ENCODE data around the gene RPS24.
"Not testable (repeated sequence)": the region's sequence is repeated elsewhere in the genome, so short reads cannot be mapped to it uniquely, and the experiment has no call there.

The RPS24 gene

DNA sequence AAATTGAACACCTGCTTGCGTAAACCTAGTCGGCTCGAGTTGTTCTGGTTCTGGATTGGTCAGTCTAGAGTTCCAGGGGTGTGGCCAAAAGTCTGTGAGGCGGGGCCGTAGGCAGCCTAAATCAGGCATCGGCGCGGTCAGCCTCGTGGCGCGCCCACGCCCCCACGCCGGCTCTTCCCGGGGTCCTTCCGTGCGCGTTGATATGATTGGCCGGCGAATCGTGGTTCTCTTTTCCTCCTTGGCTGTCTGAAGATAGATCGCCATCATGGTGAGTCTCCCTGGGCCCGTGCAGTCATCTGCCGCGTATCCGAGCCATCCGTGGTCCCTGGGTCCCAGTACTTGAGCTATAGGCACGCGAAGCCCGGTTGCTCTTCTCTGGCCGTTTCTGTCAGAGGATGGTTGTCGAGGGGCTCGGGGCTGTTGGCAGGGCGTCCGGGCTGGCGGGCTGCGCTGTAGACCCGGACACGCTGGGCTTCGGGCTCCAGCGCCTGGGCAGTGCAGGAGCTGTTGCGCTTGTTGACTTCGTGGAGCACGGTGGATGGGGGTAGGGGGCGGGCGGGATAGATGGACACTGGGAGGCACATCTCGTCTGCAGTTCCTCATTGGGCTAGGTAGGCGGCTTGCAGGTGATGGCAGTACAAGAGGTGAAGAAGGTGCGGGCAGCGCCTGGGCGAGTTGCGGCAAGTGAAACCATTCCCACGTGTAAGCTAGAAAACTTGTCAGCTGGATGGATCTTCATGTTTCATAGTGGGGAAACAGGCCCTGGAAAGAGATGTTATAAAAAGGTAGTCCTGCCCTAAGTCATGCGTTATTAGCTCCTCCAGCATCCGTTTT, at the start of gene RPS24:
TSS of gene RPS24 (plus strand) at position 227 of the 834 bp plus-strand sequence. CDS start at position 266, 39 bp downstream.
- DNase-seq (ENCODE audit: low spot score), result peak; percentile 97

GRCh38 chr10:77984986-77985385, 48.7 kb upstream of the RPS24 start:
- DNase-seq (ENCODE audit: low spot score), result no peak

DNA sequence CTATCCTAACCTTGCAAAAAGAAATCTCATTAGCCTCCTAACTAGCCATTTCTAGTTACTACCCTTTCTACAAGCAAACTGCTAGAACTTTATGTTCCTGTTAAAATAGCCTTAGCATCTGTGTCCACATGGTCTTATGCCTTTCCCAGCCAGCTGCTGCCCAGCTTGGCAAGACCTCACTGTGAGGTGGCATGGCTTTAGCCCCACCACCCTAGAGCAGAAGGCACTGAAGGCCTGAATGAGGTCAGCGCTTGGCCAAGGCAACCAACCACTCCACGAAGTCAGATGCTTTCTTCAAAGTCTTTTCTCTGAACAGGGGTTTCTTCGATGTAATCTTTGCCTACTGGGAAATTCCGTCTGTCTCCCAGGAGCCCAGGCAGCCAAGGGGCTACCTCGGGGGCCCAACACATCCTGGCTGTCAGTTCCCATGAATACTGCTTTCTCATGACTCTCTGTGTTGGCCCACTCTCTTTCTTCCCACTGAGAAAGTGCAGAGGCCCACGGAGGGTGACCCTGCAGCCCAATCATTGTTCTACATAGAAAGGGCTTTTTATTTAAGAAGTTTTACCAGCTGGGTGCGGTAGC, 45.9 kb upstream of the RPS24 start:
- DNase-seq (ENCODE audit: low spot score), result no peak

- no peak for DNase-seq (ENCODE audit: low spot score)
These were observed 44.5 kb upstream of the RPS24 start for GRCh38 chr10:77989081-77989724.

- DNase-seq (ENCODE audit: low spot score), result no peak
These were observed 40.0 kb upstream of the RPS24 start for GRCh38 chr10:77993620-77994019.

DNA sequence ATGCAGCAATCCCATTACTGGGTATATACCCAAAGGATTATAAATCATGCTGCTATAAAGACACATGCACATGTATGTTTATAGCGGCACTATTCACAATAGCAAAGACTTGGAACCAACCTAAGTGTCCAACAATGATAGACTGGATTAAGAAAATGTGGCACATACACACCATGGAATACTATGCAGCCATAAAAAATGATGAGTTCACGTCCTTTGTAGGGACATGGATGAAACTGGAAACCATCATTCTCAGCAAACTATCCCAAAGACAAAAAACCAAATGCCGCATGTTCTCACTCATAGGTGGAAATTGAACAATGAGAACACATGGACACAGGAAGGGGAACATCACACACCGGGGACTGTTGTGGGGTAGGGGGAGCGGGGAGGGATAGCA, 34.9 kb upstream of the RPS24 start:
- DNase-seq (ENCODE audit: low spot score), result not testable (repeated sequence)

DNA sequence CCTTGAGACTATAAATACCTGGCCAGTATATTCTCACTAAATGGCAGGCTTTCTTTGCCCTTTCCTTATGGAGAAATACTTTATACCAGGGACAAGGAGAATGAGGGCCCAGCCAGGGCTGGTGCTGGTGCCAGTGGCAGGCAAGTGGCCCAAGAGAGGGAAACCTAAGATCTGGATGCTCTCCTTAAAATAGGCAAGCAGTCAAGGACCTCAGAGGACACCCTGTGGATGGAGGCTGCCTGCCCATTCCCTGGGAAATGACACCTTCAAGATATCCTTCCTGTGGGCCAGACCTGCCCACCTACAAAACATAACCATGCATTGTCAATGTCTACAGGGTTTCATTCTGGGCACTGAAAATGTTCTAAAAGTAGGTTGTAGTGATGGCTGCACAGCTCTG, 33.5 kb upstream of the RPS24 start:
- no peak for DNase-seq (ENCODE audit: low spot score)

DNA sequence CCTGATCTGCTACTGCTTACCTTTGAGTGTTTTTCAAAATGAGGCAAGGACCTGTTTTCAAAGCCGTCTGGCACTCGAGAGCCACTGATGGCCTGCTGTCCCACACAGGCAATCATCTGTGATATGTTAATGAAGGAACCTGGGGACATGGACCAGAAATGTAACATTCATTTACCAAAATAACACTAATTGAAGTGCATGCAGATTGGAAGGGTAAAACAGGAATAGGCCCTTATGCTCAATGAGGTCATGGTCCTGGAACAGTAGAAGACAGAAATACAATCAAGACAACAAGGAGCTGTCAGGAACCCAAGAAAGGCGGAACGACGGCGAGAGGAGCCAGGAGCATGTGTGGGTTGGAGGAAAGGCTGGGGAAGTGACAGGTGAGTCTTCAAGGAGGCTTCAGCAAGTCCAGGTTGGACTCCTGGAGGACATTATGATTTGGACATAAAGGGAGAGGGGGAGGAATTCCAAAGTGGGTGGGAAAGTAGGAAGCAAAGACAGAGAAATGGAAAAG, 32.6 kb upstream of the RPS24 start:
- DNase-seq (ENCODE audit: low spot score), result no peak

DNA sequence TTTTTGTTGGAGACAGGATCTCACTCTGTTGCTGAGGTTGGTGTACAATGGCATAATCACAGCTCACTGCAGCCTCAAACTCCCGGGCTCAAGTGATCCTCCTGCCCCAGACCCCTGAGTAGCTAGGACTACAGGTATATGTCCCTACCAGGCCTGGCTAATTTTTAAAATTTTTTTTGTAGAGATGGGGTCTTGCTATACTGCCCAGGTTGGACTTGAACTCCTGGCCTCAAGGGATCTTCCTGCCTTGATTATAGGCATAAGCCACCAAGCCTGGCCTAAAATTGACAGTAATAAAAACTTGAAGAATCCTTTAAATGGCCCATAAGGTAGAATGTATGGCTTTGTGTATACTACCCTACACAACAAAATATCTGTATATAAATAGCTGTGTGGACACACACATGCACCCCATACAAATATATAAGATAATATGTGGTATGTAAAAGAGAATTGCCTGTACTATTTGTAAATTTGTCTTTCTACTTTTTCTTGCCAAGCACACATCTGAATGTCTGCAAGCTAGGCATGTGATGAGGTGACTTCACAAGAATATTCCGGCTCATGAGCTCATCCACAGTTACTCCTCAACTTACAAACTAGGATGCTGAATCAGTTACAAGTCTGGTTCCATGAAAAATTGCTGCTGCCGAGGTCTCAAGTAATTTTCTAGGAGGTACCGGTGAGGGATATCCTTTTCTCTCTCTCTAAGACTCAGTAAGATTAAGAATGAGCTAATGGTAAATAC, 30.9 kb upstream of the RPS24 start:
- DNase-seq (ENCODE audit: low spot score), result no peak

GRCh38 chr10:78004215-78005026, 29.2 kb upstream of the RPS24 start:
- no peak for DNase-seq (ENCODE audit: low spot score)

DNA sequence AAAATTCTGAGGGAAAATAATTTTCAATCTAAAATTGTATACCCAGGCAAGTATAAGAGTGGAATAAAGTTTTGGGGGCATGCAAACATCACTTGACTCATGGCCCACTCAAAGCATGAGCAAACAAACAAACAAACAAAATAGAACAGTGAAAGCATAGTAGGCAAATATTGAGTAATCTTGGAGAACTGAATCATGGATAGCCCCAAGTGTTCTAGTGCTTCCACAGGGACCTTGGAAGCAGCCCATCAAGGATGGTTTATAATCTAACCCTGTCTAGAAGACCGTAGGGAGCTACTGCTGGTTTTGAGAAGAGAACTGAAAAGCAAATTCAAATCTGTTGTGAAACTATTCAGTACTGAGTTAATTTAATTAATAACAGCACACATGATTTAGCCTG, 26.5 kb upstream of the RPS24 start:
- DNase-seq (ENCODE audit: low spot score), result no peak

DNA sequence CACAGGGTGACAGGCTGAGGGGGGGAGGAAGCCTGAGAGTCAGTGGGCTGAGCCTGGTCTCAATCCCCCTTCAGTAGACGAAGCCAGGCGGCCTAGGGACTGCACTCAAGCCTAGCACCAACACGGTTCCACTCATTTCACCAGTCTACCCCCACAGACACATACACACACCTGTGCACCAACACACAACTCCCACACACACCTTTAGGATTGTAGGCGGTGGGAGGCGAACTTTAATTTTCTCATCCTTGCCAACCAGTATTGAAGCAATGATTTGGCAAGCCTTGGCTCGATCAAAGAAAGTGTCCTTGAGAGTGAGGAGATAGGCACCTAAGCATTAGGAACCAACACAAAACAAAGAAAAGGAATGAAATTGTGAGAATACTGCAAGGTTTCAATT, 24.0 kb upstream of the RPS24 start:
- DNase-seq (ENCODE audit: low spot score), result no peak

DNA sequence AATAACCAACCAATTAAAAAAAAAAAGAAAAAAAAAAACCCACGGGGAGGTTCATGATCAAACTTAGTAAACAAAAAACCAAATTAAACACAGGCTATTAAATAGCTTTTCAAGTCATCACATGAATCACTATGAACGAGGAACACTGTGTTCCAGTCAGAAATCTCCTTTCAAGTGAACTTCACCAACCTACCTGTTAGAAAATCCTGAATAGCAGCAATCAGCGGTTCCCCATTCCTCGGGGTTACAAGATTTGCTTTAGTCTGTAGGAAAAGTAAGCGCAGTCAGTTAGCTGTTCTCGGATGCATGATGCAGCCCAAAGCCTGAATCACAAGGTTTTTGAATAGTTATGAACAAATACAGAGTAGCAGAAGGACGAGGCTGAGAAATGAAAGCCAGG, 23.4 kb upstream of the RPS24 start:
- DNase-seq (ENCODE audit: low spot score), result no peak

DNA sequence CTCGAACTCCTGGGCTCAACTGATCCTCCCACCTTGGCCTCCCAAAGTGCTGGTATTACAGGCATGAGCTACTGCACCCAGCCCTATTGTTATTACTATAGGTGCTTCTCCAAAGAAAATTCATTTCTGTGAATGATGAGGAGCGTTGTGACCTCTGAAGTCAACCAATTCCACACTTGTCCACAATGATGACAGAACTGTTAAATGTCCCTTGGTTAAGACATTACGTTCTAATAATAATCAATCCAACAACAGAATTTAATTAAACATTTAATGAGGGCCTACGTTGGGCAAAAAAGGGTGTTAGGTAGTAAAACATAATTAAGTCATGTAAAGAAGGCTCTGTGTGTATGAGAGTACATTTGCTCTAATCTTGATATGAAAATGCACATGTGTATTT, 22.6 kb upstream of the RPS24 start:
- no peak for DNase-seq (ENCODE audit: low spot score)

GRCh38 chr10:78013564-78013963, 20.1 kb upstream of the RPS24 start:
- DNase-seq (ENCODE audit: low spot score), result no peak

GRCh38 chr10:78015546-78015945, 18.1 kb upstream of the RPS24 start:
- no peak for DNase-seq (ENCODE audit: low spot score)

DNA sequence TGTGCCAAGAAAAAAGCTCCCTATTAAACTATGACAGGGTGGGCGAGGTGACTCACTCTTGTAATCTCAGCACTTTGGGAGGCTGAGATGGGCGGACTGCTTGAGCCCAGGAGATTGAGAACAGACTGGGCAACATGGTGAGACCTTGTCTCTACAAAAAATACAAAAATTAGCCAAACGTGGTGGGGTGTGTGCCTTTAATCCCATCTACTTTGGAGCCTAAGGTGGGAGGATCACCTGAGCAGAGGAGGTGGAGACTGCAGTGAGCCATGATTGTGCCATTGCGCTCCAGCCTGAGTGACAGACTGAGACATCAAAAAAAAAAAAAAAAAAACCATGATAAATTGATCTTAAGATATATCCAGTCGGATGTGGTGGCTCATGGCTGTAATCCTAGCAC, 15.8 kb upstream of the RPS24 start:
- no peak for DNase-seq (ENCODE audit: low spot score)

DNA sequence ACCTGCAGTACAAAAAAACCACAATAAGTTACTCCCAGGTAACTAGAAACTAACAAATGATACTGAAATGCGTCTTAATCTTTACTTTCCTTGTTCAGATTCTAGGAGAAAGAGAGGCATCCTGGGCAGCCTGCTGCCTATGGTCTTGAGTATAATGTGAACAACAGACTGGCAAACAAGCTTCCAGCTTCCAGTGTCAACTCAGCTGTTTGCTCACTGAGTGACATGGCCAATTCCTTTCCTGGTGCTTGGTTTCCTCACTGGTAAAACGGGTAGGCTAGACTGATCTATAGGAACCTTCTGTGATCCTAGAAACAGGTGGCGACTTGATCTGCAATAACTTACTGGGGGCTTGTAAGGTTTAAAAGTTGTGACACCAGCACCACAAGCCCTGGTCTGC, 14.4 kb upstream of the RPS24 start:
- DNase-seq (ENCODE audit: low spot score), result no peak

DNA sequence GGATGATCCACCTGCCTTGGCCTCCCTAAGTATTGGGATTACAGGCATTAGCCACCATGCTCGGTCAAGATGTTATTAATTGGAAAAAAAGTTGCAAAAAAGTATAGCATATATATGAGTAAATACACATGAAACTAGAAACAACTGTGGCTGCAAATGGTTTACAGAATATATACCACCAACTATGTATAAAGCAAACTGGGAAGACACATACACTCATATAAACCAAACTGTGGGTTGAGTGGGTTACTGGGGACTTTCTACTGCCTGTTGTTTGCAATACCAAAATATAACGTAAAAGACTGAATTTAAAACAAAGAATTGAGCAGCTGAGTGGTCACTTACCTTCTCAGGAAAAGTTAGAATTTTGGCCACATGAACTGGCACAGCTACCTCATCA, 12.5 kb upstream of the RPS24 start:
- no peak for DNase-seq (ENCODE audit: low spot score)

DNA sequence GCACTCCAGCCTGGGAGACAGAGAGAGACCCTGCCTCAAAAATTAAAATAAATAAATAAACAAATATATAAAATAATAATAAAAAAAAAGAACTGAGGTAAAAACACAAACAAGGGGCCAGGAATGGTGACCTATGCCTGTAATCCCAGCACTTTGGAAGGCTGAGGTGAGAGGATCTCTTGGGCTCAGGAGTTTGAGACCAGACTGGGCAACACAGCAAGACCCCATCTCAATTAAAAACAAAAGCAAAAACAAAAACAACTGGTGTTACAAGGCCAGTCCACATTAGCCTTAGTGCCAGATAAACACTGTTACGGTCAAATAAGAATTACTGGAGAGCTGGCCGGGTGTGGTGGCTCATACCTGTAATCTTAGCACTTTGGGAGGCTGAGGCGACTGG, 9.9 kb upstream of the RPS24 start:
- DNase-seq (ENCODE audit: low spot score), result no peak

- no peak for DNase-seq (ENCODE audit: low spot score)
These were observed 7.8 kb upstream of the RPS24 start for GRCh38 chr10:78025685-78026364.

Measured in CD4-positive, alpha-beta T cell treated with Interleukin-2 at 100 ng/mL for 4 hours (primary cell).